Hematopoietic multipotent progenitor cell (in vitro differentiated cells): ENCODE measurements around the gene IRF3. TPM values are rescaled to one million over a fixed set of nuclear protein-coding genes. Genes with fewer than 3 reads are reported as not detected.
"Not testable (repeated sequence)": the region's sequence is repeated elsewhere in the genome, so short reads cannot be mapped to it uniquely, and the experiment has no call there.

Experiments
- DNase-seq, 3 donors: peaks; one replicate each; pipeline ENCODE4 v3.0.0-alpha.2; 2011 to 2015; ENCODE audit warnings: low read depth in 2 of 3, low spot score in 2 of 3
- small RNA-seq: library from RNA; depleted of rRNA; stranded (forward); fragments of <200 nt; gene quantifications from one replicate; pipeline ENCODE3, GENCODE V24; 2012
- total RNA-seq: library from RNA; depleted of rRNA; stranded (reverse); fragments of >200 nt; gene quantifications from one replicate; pipeline ENCODE4 v1.2.3, GENCODE V29; 2012

IRF3 gene
- total RNA-seq, 1 donor, result 86.7 TPM

DNA sequence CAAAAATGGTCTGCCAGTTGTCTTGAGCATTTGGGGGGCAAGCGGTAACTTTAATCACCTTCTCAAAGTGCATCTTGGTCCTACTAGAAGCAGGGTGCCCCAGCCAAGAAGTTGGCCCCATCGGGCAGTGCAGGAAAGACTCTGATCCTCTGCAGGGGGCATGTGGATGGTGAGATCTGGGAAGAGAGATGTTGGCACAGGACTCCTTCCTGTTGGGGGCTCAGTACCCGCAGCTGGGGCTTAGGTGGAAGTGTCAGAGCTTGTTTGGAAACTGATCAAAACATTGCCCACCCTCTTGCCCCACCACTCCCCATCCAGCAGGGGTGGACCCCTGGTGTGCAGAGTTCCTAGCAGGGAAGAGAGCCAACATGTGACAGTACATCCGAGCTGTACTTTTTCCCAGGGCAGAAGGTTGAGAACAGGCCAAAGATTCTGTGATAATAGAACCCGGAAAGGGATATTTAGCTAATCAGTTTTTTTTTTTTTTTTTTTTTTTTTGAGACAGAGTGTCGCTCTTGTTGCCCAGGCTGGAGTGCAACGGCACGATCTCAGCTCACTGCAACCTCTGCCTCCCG, 34.6 kb downstream of the IRF3 start:
- DNase-seq, result no peak

DNA sequence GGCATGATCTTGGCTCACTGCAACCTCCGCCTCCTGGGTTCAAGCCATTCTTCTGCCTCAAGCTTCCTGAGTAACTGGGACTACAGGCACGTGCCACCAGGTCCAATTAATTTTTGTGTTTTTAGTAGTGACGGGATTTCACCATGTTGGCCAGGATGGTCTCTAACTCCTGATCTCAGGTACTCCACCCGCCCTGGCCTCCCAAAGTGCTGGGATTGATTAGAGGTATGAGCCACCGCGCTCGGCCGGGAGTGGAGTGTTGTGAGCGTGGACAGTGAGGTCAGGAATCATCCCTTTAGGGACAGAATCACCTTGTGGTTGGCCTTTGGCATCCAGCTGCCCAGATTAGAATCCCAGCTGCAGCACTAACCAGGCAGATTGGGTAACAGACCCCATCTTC, 36.0 kb downstream of the IRF3 start:
- no peak for DNase-seq

DNA sequence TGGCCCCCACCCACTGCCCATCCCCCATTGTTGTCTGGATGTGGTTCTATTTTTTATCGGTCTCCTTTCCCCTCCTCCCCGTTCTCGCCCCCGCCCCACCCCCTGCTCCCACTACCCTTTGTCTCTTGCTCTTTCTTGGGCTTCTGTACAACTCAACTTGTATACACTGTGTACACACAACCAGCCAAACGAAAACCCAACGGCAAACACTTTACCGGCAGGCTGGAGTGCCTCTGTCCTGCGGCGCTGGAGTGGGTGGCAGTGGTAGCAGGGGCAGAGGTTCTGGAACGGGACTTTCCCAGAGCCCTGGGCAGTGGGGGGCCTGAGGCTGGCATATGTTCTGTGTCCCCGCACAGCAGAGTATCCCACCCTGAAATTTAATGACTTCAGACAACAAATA, 39.4 kb downstream of the IRF3 start:
- no peak for DNase-seq

- no peak for DNase-seq
These were observed 40.4 kb downstream of the IRF3 start for GRCh38 chr19:49624967-49625910.

- not testable (repeated sequence) for DNase-seq
These were observed 47.8 kb downstream of the IRF3 start for GRCh38 chr19:49617860-49618259.

GRCh38 chr19:49616945-49617344, 48.7 kb downstream of the IRF3 start:
- no peak for DNase-seq

DNA sequence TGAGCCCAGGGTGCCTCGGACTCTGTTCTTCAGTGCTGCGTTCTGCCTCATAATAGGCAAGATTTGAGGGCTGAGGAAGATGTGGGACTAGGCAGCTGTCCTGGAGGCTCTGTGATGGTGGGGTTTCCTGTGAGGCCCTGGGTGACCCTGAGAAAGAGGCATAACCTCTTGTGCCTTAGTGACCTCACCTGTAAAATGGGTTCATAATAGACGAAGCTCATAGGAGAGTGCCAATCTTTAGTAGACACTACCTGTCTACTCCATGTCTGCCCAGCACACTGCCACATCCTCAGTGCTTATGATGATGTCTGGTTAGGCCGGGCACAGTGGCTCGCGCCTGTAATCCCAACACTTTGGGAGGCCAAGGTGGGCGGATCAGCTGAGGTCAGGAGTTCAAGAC, 49.1 kb downstream of the IRF3 start:
- no peak for DNase-seq

DNA sequence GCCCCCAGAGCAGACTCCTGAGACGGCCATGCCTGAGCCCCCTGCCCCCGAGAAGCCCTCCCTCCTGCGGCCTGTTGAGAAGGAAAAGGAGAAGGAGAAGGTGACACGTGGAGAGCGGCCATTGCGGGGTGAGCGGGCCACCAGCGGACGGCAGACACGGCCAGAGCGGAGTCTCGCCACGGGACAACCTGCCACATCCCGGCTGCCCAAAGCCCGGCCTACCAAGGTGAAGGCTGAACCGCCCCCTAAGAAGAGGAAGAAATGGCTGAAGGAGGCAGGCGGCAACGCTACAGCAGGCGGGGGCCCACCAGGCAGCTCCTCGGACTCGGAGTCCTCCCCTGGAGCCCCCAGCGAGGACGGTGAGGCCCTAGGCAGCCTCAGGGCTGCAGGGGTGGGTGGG, 49.8 kb downstream of the IRF3 start:
- DNase-seq, result no peak

- DNase-seq, result no peak
These were observed 51.4 kb downstream of the IRF3 start for GRCh38 chr19:49614096-49614833.

GRCh38 chr19:49613374-49613773, 52.3 kb downstream of the IRF3 start:
- no peak for DNase-seq

Small RNA genes lying within 50 kb of the gene (small RNA-seq; reads per million reads assigned to genes)
- not detected for gene MIR5088

Other genes starting within 250 kb of the IRF3 start
- not detected for gene PTH2, start 242.4 kb downstream of the IRF3 start, total RNA-seq
- not detected for gene GFY, start 240.5 kb downstream of the IRF3 start, total RNA-seq
- not detected for gene SLC17A7, start 224.3 kb downstream of the IRF3 start, total RNA-seq
- gene PIH1D1, start 214.0 kb downstream of the IRF3 start, total RNA-seq, result 115 TPM
- gene ALDH16A1, start 212.6 kb downstream of the IRF3 start, total RNA-seq, result 94.0 TPM
- gene FLT3LG, start 191.6 kb downstream of the IRF3 start, total RNA-seq, result 3.8 TPM
- 5,678 TPM for gene RPL13A, start 178.2 kb downstream of the IRF3 start, total RNA-seq
- gene RPS11, start 169.4 kb downstream of the IRF3 start, total RNA-seq, result 7,657 TPM
- gene FCGRT, start 153.2 kb downstream of the IRF3 start, total RNA-seq, result 26.9 TPM
- gene RCN3, start 137.9 kb downstream of the IRF3 start, total RNA-seq, result 1.1 TPM
- gene NOSIP, start 85.3 kb downstream of the IRF3 start, total RNA-seq, result 114 TPM
- gene PRRG2, start 84.5 kb downstream of the IRF3 start, total RNA-seq, result 2.7 TPM
- 8.1 TPM for gene PRR12, start 74.7 kb downstream of the IRF3 start, total RNA-seq
- 7.5 TPM for gene RRAS, start 25.7 kb downstream of the IRF3 start, total RNA-seq
- gene SCAF1, start 23.6 kb downstream of the IRF3 start, total RNA-seq, result 18.6 TPM
- 8.1 TPM for gene BCL2L12, start 76 bp upstream of the IRF3 start, total RNA-seq
- 455 TPM for gene PRMT1, start 11.4 kb upstream of the IRF3 start, total RNA-seq
- 1.9 TPM for gene ADM5, start 23.7 kb upstream of the IRF3 start, total RNA-seq
- 0.54 TPM for gene CPT1C, start 25.3 kb upstream of the IRF3 start, total RNA-seq
- gene TSKS, start 97.4 kb upstream of the IRF3 start, total RNA-seq, result 1.1 TPM
- gene AP2A1, start 101.1 kb upstream of the IRF3 start, total RNA-seq, result 67.9 TPM
- gene FUZ, start 147.4 kb upstream of the IRF3 start, total RNA-seq, result 40.1 TPM
- gene MED25, start 152.4 kb upstream of the IRF3 start, total RNA-seq, result 50.9 TPM
- gene PTOV1, start 185.3 kb upstream of the IRF3 start, total RNA-seq, result 109 TPM
- 77.6 TPM for gene PNKP, start 201.7 kb upstream of the IRF3 start, total RNA-seq
- gene AKT1S1, start 211.5 kb upstream of the IRF3 start, total RNA-seq, result 10.0 TPM
- 7.8 TPM for gene TBC1D17, start 211.8 kb upstream of the IRF3 start, total RNA-seq
- 0.81 TPM for gene IL4I1, start 231.0 kb upstream of the IRF3 start, total RNA-seq